ENCODE results near the gene SPATA17.

- TF ChIP-seq POLR2AphosphoS5 (IDR thresholded peaks at IDR 0.05) (no peak), CTCF (IDR thresholded peaks at IDR 0.05 in 8 of 11, conservative IDR thresholded peaks at IDR 0.05 in 3 of 11) (no peak)
Measured at GRCh38 chr1:217847643-217848042, 216.5 kb downstream of the SPATA17 start.

Measured in spleen (tissue), 7 donors.